Measurements from ENCODE around the gene DDX6. TPM values are rescaled to one million over a fixed set of nuclear protein-coding genes. Genes with fewer than 3 reads are reported as not detected.
A peak's percentile ranks its signal among the peaks of the same experiment; 100 is the strongest.

Gene DDX6, protein sequence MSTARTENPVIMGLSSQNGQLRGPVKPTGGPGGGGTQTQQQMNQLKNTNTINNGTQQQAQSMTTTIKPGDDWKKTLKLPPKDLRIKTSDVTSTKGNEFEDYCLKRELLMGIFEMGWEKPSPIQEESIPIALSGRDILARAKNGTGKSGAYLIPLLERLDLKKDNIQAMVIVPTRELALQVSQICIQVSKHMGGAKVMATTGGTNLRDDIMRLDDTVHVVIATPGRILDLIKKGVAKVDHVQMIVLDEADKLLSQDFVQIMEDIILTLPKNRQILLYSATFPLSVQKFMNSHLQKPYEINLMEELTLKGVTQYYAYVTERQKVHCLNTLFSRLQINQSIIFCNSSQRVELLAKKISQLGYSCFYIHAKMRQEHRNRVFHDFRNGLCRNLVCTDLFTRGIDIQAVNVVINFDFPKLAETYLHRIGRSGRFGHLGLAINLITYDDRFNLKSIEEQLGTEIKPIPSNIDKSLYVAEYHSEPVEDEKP
- 174 and 181 TPM in 2 replicates for total RNA-seq (2021; fragmentation: NEBNext Ultra II Directional; extraction: Animal tissue kit (Norgen Biotek cat#: 25700))
- polyA plus RNA-seq (2011; rRNA removed): 15.4 and 29.8 TPM in 2 replicates
- polyA plus RNA-seq (2011; cell fraction: cytosol; rRNA removed): 33.6 TPM
- polyA plus RNA-seq (2011; cell fraction: nucleus; rRNA removed): 13.7 TPM
- polyA plus RNA-seq (2012, experiment 1 of 2): 43.2 to 73.9 TPM (median 49.0 TPM) in 4 replicates
- 6.0 TPM for polyA plus RNA-seq (2012, experiment 2 of 2)
- 53.4 TPM for polyA plus RNA-seq (2013, experiment 1 of 2)
- polyA plus RNA-seq (2013, experiment 2 of 2): 54.5 TPM
- 174 and 273 TPM in 2 replicates for polyA minus RNA-seq (2011; rRNA and poly(A)+ RNA removed)
- 89.5 TPM for polyA minus RNA-seq (2011; cell fraction: cytosol; rRNA and poly(A)+ RNA removed)
- polyA minus RNA-seq (2011; cell fraction: nucleus; rRNA and poly(A)+ RNA removed): 87.6 TPM
- long read RNA-seq, experiment 1, full-length matches to known transcripts: 3 of 47 reads
- long read RNA-seq, experiment 1, partial matches to known transcripts: 13 of 47 reads
- long read RNA-seq, experiment 1, other reads (novel, unspliced or antisense): 31 of 47 reads
- long read RNA-seq, experiment 2, full-length matches to known transcripts: 33 of 68 reads
- long read RNA-seq, experiment 2, partial matches to known transcripts: 19 of 68 reads
- long read RNA-seq, experiment 2, other reads (novel, unspliced or antisense): 16 of 68 reads

DNA sequence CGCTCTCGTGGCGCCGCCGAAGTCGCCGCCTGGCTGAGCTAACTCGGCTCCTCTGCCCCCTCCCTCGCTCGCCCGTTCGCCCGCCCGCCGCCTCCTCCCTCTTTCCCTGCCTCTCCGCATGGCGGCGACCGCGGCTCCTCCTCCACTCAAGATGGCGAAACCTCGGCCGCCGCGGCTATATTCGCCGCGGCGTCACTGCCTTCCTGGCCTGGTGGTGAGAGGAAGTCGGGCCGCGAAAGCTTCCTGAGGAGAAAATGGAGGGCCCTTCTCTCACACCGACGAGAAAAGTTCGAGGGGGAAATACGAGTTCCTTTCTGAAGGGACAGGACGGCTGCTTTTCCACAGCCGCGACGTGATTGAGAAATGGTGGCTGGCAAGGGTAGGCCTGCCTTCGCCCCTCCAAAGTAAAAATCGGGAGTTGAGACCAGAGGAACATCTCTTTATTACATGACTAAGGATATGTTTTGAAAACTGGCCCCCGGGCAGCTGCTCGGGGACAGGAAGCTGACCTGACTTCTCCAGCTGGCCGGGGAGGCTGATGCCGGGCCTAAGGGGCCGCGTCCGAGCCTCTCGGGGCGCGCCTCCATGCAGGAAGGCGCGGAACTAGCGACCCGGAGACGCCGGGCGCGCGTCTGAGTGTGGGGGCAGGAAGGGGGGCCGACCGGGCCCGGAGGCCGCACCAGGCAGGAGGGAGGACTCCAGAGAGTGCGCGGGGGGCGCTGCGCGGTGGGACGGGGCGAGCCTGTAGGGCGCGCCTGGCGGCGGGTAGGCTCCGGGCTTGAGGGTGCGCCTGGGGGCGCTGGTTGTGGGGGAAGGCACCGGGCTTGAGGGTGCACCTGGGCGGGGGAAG is at the start of gene DDX6:
Gene DDX6 (minus strand): TSS at position 54 of the 850 bp plus-strand sequence. CDS start 4,913 bp downstream, outside the sequence.
- CTCF ChIA-PET (ENCODE audit: partially characterized antibody): interaction anchor here (0.6 to 3.5 kb wide), 26 partner anchors 8 to 311 kb away, joined by 3 to 16 read pairs (median 4); partner anchors contain the start of genes BCL9L, CXCR5 and TREH
- Histone ChIP-seq H3K9me3 (ENCODE audit: insufficient read depth in 2 of 2, low read depth in 1 of 2, low read length in 1 of 2) (no peaks in the 10 kb centered on the region), H4K5ac (ENCODE audit: insufficient read length, low read depth, low read length) (peak within 1 kb of the TSS; percentile 99), H2BK5ac (ENCODE audit: low read depth, low read length) (peak within 1 kb of the TSS; percentile 99), H3K79me1 (ENCODE audit: low read depth, low read length) (no peaks in the 10 kb centered on the region), H4K91ac (replicated peaks; ENCODE audit: insufficient read length, low read length) (peak within 1 kb of the TSS; percentile 98), H3K4me3 (ENCODE audit: extremely low read depth in 1 of 4, insufficient read depth in 2 of 4, low read depth in 3 of 4, low read length in 4 of 4) (peak within 1 kb of the TSS; percentile 88 to 100 (median 93)), H3K14ac (ENCODE audit: insufficient read length) (no peak within 1 kb of the TSS), H3K4ac (replicated peaks; ENCODE audit: insufficient read length, low read depth, low read length) (peak within 1 kb of the TSS; percentile 96), H3K56ac (replicated peaks; ENCODE audit: insufficient read length, low read depth, low read length) (peak within 1 kb of the TSS; percentile 97), H2BK120ac (replicated peaks; ENCODE audit: low read depth, low read length) (no peak within 1 kb of the TSS), H2AFZ (ENCODE audit: low read length) (no peak within 1 kb of the TSS), H3K23ac (ENCODE audit: insufficient read length) (no peak within 1 kb of the TSS), H2BK20ac (ENCODE audit: low read length) (no peak within 1 kb of the TSS), H3K18ac (ENCODE audit: extremely low read depth, low read length) (peak within 1 kb of the TSS; percentile 99), H3K27ac (ENCODE audit: low read depth, low read length) (peak within 1 kb of the TSS; percentile 99), H3K79me2 (ENCODE audit: control insufficient read depth in 1 of 2, insufficient read depth in 2 of 2, low read length in 2 of 2) (peaks cover 33 to 57% of the 10 kb centered on the region in 2 experiments), H4K20me1 (replicated peaks in 1 of 2; ENCODE audit: control insufficient read depth in 1 of 2, insufficient read depth in 2 of 2, low read length in 2 of 2) (peaks cover 6 to 15% of the 10 kb centered on the region in 2 experiments), H2BK12ac (ENCODE audit: low read depth, low read length) (peak within 1 kb of the TSS; percentile 98; the same call in 1 of the 2 replicates), H3K4me1 (replicated peaks in 1 of 4; ENCODE audit: control insufficient read depth in 3 of 4, insufficient read depth in 4 of 4, low read length in 3 of 4) (peaks cover 0 to 3% (median 2%) of the 10 kb centered on the region in 4 experiments; a peak in 3 of 7 replicates), H3K4me2 (ENCODE audit: insufficient read depth in 1 of 2, low read depth in 2 of 2, low read length in 2 of 2) (peak within 1 kb of the TSS; percentile 90 to 91), H4K8ac (ENCODE audit: extremely low read depth, insufficient read depth, low read length) (peak within 1 kb of the TSS; percentile 99), H2BK15ac (ENCODE audit: low read length) (no peak within 1 kb of the TSS), H3K27me3 (replicated peaks in 1 of 4; ENCODE audit: control insufficient read depth in 3 of 4, extremely low read depth in 1 of 4, insufficient read depth in 3 of 4, low read length in 3 of 4) (no peaks in the 10 kb centered on the region), H3K36me3 (ENCODE audit: control insufficient read depth in 2 of 4, insufficient read depth in 4 of 4, low read length in 3 of 4) (peaks cover 0 to 2% (median 0%) of the 10 kb centered on the region in 4 experiments; a peak in 3 of 8 replicates), H2AK5ac (ENCODE audit: low read depth, low read length) (peak within 1 kb of the TSS; percentile 68), H3K23me2 (ENCODE audit: low read depth, low read length) (peaks cover 8% of the 10 kb centered on the region), H3K9ac (replicated peaks in 1 of 4; ENCODE audit: extremely low read depth in 1 of 4, low read depth in 3 of 4, low read length in 3 of 4) (peak within 1 kb of the TSS; percentile 89 to 97 (median 96))
- DNase-seq (ENCODE audit: low read depth in 1 of 2, low spot score in 2 of 2): peak; percentile 25 to 90
- POLR2A ChIA-PET (ENCODE audit: partially characterized antibody): interaction anchor here (0.6 to 6.5 kb wide), 56 partner anchors 8 to 356 kb away, joined by 3 to 101 read pairs (median 4); partner anchors contain the start of genes CXCR5 and SLC37A4
- FAIRE-seq: no peak
- WGBS, 2 experiments (ENCODE audit: extremely low coverage in 1 of 2, insufficient coverage in 1 of 2, insufficient read length in 1 of 2, insufficient replicate concordance in 2 of 2, low coverage in 1 of 2, low lambda C conversion rate in 2 of 2, missing lambda C conversion rate in 1 of 2): 1% methylated on average over 43 of the region's 81 CpGs; no CpG with 5 or more reads in 1 of the 2 experiments
- TF ChIP-seq KDM1A (IDR thresholded peaks at IDR 0.05; ENCODE audit: borderline replicate concordance, low read length) (no peak), SIN3A (conservative IDR thresholded peaks at IDR 0.05 in 1 of 2, IDR thresholded peaks at IDR 0.05 in 1 of 2; ENCODE audit: low read depth in 1 of 2, low read length in 2 of 2) (peak; percentile 28 to 41; a peak in 3 of 4 replicates), TAF1 (IDR thresholded peaks at IDR 0.05; ENCODE audit: low read depth, low read length) (peak; percentile 97), SP4 (IDR thresholded peaks at IDR 0.05; ENCODE audit: low read length) (no peak)
- TF ChIP-seq, protein P1, sequence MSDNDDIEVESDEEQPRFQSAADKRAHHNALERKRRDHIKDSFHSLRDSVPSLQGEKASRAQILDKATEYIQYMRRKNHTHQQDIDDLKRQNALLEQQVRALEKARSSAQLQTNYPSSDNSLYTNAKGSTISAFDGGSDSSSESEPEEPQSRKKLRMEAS (IDR thresholded peaks at IDR 0.05): peak; percentile 40
